NCI-H2107 (cell line): ENCODE results near the gene PNMA6E.
A peak's percentile ranks its signal among the peaks of the same experiment; 100 is the strongest.

Source experiments
- DNase-seq: peaks from one replicate; lab custom pipeline; 2025; lab: John Stamatoyannopoulos, UW

PNMA6E gene

DNA sequence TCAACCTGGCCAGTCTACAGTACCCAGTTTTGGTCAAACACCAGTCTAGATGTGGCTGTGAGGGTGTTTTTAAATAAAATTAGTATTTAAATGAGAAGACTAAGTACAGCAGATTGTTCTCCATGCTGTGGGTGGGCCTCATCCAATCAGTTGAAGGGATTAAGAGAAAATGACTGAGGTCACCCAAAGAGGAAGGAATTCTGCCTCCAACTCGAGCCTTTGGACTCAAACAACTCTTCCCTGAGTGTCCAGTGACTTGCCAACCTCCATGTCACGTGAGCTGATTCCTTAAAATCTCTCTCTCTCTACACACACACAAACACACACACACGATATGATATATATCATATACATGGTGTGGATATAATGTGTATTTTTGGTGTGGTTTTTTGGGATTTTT lies 34.7 kb upstream of the PNMA6E start:
- no peak for DNase-seq

- DNase-seq: no peak
Measured at GRCh38 chrX:153434801-153435200, 33.7 kb upstream of the PNMA6E start.

DNA sequence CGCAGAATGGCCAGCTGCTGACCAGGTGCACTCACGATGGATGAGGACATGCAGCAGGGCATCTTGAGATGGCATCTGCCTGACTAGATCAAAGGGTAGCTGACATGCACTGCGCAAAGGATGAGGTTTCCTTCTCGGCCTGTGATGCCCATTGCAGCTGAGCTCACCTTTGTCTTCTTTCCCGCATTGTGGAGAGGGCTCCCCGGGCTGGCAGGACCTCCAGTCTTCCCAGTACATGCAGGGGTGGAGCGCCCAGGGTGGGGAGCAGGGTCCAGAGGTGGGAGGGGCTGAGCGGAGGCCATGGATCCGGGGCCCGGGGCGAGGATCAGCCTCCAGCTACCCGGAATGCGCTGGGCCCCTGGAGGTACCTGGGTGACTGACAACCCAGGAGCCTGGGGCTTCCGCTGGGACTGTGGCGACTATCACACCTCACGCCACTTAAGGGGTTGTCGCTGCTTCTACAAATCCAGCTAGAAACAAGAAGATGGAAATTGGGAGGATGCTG lies 32.7 kb upstream of the PNMA6E start:
- no peak for DNase-seq

GRCh38 chrX:153433161-153433680 lies 32.1 kb upstream of the PNMA6E start:
- DNase-seq: no peak

GRCh38 chrX:153430796-153431195 lies 29.6 kb upstream of the PNMA6E start:
- no peak for DNase-seq

DNA sequence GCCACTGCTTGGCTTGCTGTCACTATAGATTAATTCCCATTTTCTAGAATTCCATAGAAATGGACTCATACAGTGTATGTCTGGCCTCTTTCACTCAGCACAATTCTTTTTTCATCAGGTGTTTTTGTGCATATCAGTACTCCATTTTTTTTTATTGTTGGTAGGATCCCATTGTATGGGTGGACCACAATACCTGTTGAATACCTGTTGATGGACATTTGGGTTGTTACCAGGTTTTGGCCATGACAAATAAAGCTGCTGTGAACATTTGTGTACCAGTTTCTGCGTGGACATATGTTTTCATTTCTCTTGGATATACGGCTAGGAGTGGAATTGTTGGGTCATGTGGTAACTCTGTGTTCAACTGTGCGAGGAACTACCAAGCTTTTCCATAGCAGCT lies 25.1 kb upstream of the PNMA6E start:
- no peak for DNase-seq

- no peak for DNase-seq
Measured at GRCh38 chrX:153423652-153424051, 22.5 kb upstream of the PNMA6E start.

GRCh38 chrX:153421856-153422255 lies 20.7 kb upstream of the PNMA6E start:
- DNase-seq: no peak

GRCh38 chrX:153420851-153421599 lies 19.9 kb upstream of the PNMA6E start:
- DNase-seq: no peak

GRCh38 chrX:153417637-153418036 lies 16.5 kb upstream of the PNMA6E start:
- no peak for DNase-seq

- peak; percentile 52 for DNase-seq
Measured at GRCh38 chrX:153416781-153417450, 15.8 kb upstream of the PNMA6E start.

DNA sequence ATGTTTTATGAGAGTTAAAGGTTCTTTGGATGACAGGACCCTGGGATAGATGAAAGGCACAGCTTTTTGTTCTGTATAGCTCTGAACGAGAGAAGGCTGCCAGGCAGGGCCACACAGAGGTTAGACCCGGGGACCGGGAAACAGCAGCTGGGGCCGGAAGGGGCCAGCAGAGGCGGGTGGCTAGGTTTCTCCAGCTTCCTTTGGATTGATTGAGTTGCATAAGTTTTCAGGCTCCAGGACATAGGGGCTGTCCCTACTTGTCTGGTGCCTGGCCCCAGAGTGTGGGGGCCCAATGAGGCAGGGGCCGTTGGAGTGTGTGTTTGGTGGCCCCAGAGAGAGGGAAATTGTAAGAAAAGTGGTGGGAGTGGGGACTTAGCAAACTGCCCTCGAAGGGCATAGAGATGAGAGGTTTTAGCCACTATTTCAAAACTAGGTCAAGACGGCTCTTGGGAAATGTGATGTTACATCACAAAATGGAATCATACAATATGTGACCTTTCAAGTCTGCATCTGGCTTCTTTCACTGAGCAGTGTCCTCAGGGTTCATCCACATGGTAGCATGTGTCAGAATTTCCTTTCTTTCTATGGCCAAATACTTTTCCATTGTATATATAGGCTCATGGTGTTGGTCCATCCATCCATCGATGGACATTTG lies 13.8 kb upstream of the PNMA6E start:
- DNase-seq: no peak

GRCh38 chrX:153413731-153414130 lies 12.6 kb upstream of the PNMA6E start:
- no peak for DNase-seq

DNA sequence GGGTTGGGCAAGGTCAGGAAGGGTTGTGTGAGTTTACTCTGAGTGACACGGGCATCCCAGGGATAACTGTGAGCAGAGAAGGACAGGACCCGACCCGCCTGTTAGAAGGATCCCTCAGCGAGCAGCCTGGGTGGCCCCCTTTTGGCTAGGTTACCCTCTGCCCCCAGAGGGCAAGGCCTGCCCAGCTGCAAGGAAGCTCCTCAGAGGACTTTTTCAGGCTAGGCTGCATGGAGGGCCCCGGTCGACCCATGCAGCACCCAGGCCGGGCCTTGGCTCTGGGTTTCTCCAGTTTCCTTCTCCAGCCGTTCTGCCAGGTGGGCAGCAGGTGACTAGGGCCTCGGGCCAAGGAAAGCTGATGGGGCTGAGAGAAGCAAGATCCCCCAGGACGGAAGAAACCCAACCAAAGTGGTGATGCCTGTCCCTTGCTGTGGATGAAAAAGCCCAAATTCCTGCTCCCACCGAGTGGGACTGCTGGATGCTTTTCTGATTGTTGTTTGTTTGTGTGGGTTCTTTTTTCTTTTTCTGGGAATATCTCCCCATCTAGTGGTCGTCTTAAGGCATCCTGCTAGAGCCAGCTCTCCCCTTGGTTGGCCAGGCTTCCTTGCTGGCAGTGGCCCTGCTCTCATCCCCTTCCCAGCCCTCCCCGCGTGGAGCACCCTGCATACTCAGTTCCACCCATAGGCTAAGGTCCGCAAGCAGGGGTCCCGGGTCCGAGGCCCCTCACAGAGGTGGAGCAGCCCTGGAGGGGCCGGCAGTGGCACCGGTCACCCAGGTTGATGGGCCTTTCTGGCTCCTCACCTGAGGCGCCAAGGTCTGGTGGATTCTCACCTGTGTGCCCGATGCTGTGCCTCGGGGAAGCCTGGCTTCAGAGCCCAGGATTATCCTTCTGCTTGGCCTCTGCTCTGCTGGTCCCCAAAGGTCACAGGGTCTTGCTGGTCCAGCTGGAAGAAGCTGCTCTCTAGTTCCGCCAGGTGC lies 11.9 kb upstream of the PNMA6E start:
- DNase-seq: peak; percentile 40

GRCh38 chrX:153411988-153412574 lies 10.9 kb upstream of the PNMA6E start:
- peak; percentile 44 for DNase-seq

DNA sequence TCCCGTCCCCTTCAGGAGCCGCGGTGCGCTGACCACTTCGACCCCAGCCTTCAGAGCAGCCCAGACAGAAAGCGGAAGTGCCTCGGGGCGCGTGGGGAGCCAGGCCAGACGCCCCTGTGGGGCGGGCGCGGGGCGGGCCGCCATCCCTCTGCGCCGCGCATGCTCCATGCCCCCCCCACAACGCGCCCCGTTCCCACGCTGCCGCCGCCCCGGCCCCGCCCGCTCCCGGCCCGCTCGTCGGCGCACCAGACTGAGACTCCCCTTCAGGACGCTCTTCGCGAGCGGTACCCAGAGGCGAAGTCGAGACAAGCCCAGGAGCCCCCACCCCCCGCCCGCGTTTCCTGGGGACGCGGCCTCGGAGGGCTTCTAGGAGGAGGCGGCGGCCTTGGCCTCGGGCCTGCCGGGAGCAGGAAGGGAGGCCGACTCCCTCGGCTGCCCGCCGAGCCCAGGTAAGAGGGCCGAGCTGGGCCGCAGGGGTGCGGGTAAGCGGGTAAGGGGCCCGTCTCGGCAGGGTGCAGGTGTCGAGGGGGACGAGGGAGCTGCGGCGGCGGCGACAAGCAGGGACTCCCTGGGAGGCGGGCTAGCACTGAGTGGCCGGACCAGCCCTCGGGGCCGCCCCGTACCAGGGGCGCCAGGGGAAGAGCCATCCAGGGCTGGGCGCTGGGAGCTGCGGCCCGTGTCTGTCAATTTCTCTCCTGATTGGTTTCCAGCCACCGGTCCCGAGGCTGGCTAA lies 10.3 kb upstream of the PNMA6E start, which contains the start of gene ZFP92:
Gene ZFP92 (plus strand): TSS at position 218 of the 733 bp plus-strand sequence. CDS start 6,851 bp downstream, outside the sequence.
- no peak for DNase-seq

DNA sequence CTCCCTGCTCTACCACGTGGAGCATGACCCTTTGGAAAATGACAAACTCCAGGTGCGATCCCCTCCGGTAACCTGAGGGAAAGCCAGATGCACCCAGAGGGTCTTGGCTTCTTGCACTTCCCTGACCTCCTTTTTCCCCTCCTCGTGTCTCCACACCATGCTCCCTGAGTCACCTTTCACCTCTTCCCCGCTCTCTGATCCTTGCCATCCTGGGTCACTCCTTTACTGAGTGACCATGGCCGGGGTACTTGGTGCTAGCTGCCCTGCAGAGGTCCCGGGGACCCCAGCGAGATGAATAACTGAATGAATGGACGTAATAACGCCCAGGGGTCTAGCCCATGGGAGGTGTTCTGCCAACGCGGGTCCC lies 9.7 kb upstream of the PNMA6E start:
- no peak for DNase-seq

DNA sequence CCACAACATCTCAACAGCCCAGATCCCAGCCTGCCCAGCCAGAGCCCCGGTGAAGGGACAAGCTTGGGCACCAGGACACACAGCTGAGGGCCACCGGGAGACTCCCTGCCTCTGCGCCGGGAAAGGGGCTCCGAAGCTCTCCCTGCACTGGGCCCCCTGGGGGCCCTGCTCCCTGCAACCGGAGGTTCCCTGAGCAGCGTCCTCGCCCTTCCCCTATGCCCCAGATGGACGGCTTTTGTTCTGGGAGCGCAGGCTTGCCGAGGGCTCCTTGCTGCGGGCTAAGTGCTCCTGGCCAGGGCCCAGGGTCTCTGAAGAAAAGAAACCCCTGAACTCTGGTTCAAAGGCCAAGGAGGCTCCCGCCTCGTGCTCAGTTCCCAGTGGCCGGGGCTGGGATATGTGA lies 9.2 kb upstream of the PNMA6E start:
- DNase-seq: no peak

DNA sequence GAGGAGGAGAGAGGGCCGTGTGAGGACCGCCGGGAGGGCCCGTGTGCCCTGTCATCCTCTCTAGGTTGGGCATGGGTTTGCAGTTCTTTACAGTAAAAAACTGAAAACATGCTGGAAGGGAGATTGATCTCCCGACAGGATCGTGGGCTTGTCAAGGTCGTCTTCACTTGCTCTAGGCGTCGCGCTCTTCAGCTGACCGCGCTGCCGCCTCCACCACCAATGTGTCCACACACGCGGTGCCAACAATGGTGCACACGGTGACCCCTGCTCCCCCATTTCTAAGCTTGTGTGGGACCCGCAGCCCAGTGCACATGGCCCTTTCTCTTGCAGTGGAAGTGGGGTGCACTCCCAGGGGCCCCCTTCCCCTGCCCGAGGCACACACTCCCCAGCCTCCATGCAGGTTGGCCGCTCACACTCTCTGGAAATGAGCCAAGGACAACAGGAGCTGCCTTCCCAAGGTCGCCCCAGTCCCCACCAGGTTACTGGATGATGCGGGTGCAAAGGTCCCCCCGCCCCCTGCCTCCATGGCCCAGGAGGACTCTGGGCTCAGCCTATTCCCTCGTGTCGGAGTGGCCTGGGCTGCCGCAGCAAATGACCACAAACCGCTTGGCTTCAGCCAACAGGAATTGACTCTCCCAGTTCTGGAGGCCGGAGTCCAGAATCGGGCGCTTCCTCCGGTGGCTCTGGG lies 8.4 kb upstream of the PNMA6E start:
- no peak for DNase-seq

GRCh38 chrX:153408871-153409351 lies 7.8 kb upstream of the PNMA6E start:
- DNase-seq: no peak
